Occipital lobe (tissue), 2 donors: Measurements from ENCODE around the gene CCDC107. TPM values are rescaled to one million over a fixed set of nuclear protein-coding genes. Genes with fewer than 3 reads are reported as not detected.

Experiments used
- DNase-seq: peaks from one replicate; lab custom pipeline; 2025; lab: John Stamatoyannopoulos, UW
- total RNA-seq: library from RNA; depleted of rRNA; stranded (reverse); fragments of >200 nt; gene quantifications from one replicate; pipeline ENCODE4 v1.2.3, GENCODE V29; 2014

Gene CCDC107
- total RNA-seq, 1 donor from 2014 or later: 10.5 TPM

- DNase-seq: no peak
Observed at GRCh38 chr9:35660966-35661415, 2.9 kb downstream of the CCDC107 start.

- no peak for DNase-seq
Observed at GRCh38 chr9:35661756-35662350, 3.8 kb downstream of the CCDC107 start.

GRCh38 chr9:35662437-35662836 lies 4.3 kb downstream of the CCDC107 start:
- no peak for DNase-seq

GRCh38 chr9:35664531-35665470 lies 6.7 kb downstream of the CCDC107 start, which contains the start of gene ARHGEF39:
TSS of gene ARHGEF39 (minus strand) at chr9:35665195. CDS start at chr9:35665169, 26 bp downstream.
- DNase-seq: peak; percentile 64

- no peak for DNase-seq
Observed at GRCh38 chr9:35665471-35665818, 7.4 kb downstream of the CCDC107 start.

GRCh38 chr9:35666045-35666444 lies 8.0 kb downstream of the CCDC107 start:
- DNase-seq: no peak

GRCh38 chr9:35666549-35666948 lies 8.5 kb downstream of the CCDC107 start:
- DNase-seq: no peak

- DNase-seq: no peak
Observed at GRCh38 chr9:35667939-35668338, 9.8 kb downstream of the CCDC107 start.

GRCh38 chr9:35669331-35670145 lies 11.4 kb downstream of the CCDC107 start:
- DNase-seq: no peak

GRCh38 chr9:35673132-35674024 lies 15.3 kb downstream of the CCDC107 start, which contains the start of gene CA9:
TSS of gene CA9 (plus strand) at chr9:35673928. CDS start at chr9:35673960, 32 bp downstream.
- DNase-seq: no peak

GRCh38 chr9:35674025-35674361 lies 15.9 kb downstream of the CCDC107 start:
- no peak for DNase-seq

- no peak for DNase-seq
Observed at GRCh38 chr9:35675204-35675603, 17.1 kb downstream of the CCDC107 start.

- DNase-seq: no peak
Observed at GRCh38 chr9:35675732-35676392, 17.8 kb downstream of the CCDC107 start.

- DNase-seq: no peak
Observed at GRCh38 chr9:35679091-35679490, 21.0 kb downstream of the CCDC107 start.

GRCh38 chr9:35679766-35680330 lies 21.8 kb downstream of the CCDC107 start:
- no peak for DNase-seq

GRCh38 chr9:35680331-35681105 lies 22.4 kb downstream of the CCDC107 start:
- no peak for DNase-seq

- no peak for DNase-seq
Observed at GRCh38 chr9:35681341-35682002, 23.4 kb downstream of the CCDC107 start.

GRCh38 chr9:35682051-35682450 lies 24.0 kb downstream of the CCDC107 start:
- DNase-seq: no peak
